PC-9 (cell line): ENCODE results near the gene TMEM42. TPM values are rescaled to one million over a fixed set of nuclear protein-coding genes. Genes with fewer than 3 reads are reported as not detected.

ENCODE experiments used
- BruUV-seq: library from RNA; stranded (reverse); fragments of 400-500 nt; replicated peaks from 2 replicates; lab custom pipeline; 2021; lab: Mats Ljungman, UMichigan
- CTCF ChIA-PET: fragments of 300-600 bp; sonication (Branson Sonifier 250); formaldehyde crosslinking; loops from one replicate; lab custom pipeline; 2022; ENCODE audit warnings: antibody characterized with exemption; lab: Charles Lee
- POLR2A ChIA-PET: fragments of 300-600 bp; sonication (Branson Sonifier 250); formaldehyde crosslinking; loops from one replicate; lab custom pipeline; 2022; ENCODE audit warnings: antibody characterized with exemption; ENCODE audit not compliant: unreplicated experiment; lab: Charles Lee
- DNase-seq, 2 experiments: peaks; one replicate each; pipeline versions ENCODE4 v3.0.0 to v3.0.0-alpha.2; 2015 to 2022; ENCODE audit warnings: mixed read lengths in 1 of 2
- H2AFZ ChIP-seq: fragments of 200-600 bp; sonication (generic); 2 replicates; pipeline ENCODE4 v1.8.1; 2017; ENCODE audit warnings: antibody characterized with exemption
- H3F3A ChIP-seq: fragments of 200-600 bp; sonication (generic); 2 replicates; pipeline ENCODE4 v1.8.1; 2017; ENCODE audit warnings: antibody characterized with exemption, mild to moderate bottlenecking, low read depth; ENCODE audit not compliant: insufficient read depth
- H3K27ac ChIP-seq: fragments of 200-600 bp; sonication (generic); 2 replicates; pipeline ENCODE4 v1.6.1; 2016; ENCODE audit warnings: mixed run types
- H3K27me3 ChIP-seq: fragments of 200-600 bp; sonication (generic); 2 replicates; pipeline ENCODE4 v1.6.1; 2016; ENCODE audit warnings: low read depth, mixed run types; ENCODE audit not compliant: insufficient read depth
- H3K36me3 ChIP-seq: fragments of 200-600 bp; sonication (generic); 2 replicates; pipeline ENCODE4 v1.6.1; 2016; ENCODE audit warnings: low read depth, mixed run types
- H3K4me1 ChIP-seq: fragments of 200-600 bp; sonication (generic); replicated peaks from 2 replicates; pipeline ENCODE4 v1.6.1; 2016; ENCODE audit warnings: mixed run types; ENCODE audit not compliant: insufficient read depth
- H3K4me2 ChIP-seq: fragments of 200-600 bp; sonication (generic); 2 replicates; pipeline ENCODE4 v1.6.1; 2017; ENCODE audit warnings: mixed run types
- H3K4me3 ChIP-seq: fragments of 200-600 bp; sonication (generic); 2 replicates; pipeline ENCODE4 v1.6.1; 2016; ENCODE audit warnings: mixed run types
- H3K79me2 ChIP-seq: fragments of 200-600 bp; sonication (generic); 2 replicates; pipeline ENCODE4 v1.6.1; 2017; ENCODE audit warnings: low read depth, mixed run types
- H3K9me2 ChIP-seq: fragments of 200-600 bp; sonication (generic); 2 replicates; pipeline ENCODE4 v1.8.1; 2017; ENCODE audit warnings: mild to moderate bottlenecking; ENCODE audit not compliant: insufficient read depth
- H3K9me3 ChIP-seq: fragments of 200-600 bp; sonication (generic); 2 replicates; pipeline ENCODE4 v1.8.1; 2016; ENCODE audit warnings: low read depth; ENCODE audit not compliant: insufficient read depth
- H4K20me1 ChIP-seq: fragments of 200-600 bp; sonication (generic); 2 replicates; pipeline ENCODE4 v1.8.1; 2017; ENCODE audit not compliant: insufficient read depth
- EZH2 ChIP-seq: fragments of 200-600 bp; sonication (generic); IDR thresholded peaks from 2 replicates; pipeline ENCODE4 v1.8.0; 2017; ENCODE audit warnings: antibody characterized with exemption, low read depth
- intact Hi-C: fragments of 100-400 bp; cut with micrococcal nuclease; formaldehyde crosslinking; loops from one replicate; pipeline ENCODE4 v1.10.0; 2022; ENCODE audit not compliant: unreplicated experiment
- total RNA-seq: library from RNA; stranded (reverse); gene quantifications from 2 replicates; pipeline ENCODE4 v1.2.3, GENCODE V29; 2021
- TF ChIP-seq, protein P1 (sequence below): fragments of 200-600 bp; sonication (generic); conservative IDR thresholded peaks from 2 replicates; pipeline ENCODE4 v1.6.1; 2017; ENCODE audit warnings: mixed run types, antibody characterized with exemption, mild to moderate bottlenecking, moderate library complexity

The TMEM42 gene
- total RNA-seq, 1 experiment from 2014 or later = 18.2 TPM

DNA sequence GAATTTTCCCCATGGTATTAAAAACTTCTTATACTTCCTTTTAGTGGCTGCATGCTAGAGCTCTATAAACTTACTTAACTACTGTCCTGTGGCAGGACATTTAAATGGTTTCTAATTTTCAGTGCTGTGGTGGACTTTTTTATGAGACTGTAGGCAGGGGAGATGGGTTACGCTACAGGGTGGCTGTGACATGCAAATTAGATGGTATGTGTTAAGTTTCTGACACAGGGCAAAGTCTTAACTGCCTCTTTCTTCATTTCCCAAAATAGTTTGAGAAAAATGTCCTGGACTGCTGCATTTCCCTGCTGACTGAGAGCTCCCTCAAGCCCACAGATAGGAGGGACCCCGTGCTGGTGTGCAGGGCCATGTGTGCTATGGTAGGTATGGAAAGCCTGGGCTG lies 34.7 kb downstream of the TMEM42 start:
- Histone ChIP-seq H3F3A (no peaks in the 10 kb centered on the region), H3K4me2 (no peak overlapping the region), H3K36me3 (no peaks in the 10 kb centered on the region), H2AFZ (no peak overlapping the region), H3K79me2 (no peaks in the 10 kb centered on the region), H3K4me1 (peaks cover 9% of the 10 kb centered on the region; the same call in 1 of the 2 replicates), H3K9me3 (no peaks in the 10 kb centered on the region), H3K9me2 (no peaks in the 10 kb centered on the region), H3K27me3 (no peaks in the 10 kb centered on the region), H3K4me3 (no peak overlapping the region), H3K27ac (no peak overlapping the region), H4K20me1 (no peaks in the 10 kb centered on the region)
- intact Hi-C loops = no loop called here
- TF ChIP-seq, protein P1, sequence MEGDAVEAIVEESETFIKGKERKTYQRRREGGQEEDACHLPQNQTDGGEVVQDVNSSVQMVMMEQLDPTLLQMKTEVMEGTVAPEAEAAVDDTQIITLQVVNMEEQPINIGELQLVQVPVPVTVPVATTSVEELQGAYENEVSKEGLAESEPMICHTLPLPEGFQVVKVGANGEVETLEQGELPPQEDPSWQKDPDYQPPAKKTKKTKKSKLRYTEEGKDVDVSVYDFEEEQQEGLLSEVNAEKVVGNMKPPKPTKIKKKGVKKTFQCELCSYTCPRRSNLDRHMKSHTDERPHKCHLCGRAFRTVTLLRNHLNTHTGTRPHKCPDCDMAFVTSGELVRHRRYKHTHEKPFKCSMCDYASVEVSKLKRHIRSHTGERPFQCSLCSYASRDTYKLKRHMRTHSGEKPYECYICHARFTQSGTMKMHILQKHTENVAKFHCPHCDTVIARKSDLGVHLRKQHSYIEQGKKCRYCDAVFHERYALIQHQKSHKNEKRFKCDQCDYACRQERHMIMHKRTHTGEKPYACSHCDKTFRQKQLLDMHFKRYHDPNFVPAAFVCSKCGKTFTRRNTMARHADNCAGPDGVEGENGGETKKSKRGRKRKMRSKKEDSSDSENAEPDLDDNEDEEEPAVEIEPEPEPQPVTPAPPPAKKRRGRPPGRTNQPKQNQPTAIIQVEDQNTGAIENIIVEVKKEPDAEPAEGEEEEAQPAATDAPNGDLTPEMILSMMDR = no peak
- no peak for TF ChIP-seq EZH2
- ChIA-PET CTCF (no interaction called here), POLR2A (no interaction called here)
- BruUV-seq = no TSS peak
- no peak for DNase-seq

DNA sequence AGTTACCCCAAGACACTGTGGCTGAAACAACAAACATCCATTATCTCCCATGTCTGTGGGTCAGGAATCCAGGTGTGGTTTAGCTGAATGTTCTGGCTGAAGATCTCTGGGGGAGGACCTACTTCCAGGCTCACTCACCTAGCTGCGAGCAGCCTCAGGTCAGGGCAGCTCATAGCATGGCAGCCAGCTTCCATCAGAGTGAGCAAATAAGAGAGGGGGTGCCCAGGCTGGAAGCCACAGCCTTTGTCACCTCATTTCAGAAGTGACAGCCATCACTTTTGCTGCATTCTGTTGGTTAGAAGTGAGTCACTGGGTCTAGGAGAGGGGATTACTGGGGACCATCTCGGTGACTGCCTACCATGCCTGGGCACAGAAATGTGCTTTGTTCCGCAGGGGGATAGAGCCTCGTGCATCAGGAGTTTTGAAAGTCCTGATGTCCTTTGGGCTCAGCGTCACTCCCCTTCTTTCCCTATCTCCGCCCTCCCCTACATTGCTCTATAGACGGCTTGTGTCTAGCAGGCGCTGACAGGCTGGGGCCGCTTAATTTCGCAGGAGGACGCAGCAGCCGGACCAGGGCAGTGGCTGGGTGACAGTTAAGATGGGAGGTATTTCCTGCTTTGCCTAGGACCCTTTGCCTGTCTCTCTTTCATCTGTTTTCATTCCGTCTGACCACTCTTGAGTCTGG lies 38.1 kb downstream of the TMEM42 start:
- no peak overlapping the region for H3K27ac ChIP-seq
- POLR2A ChIA-PET = no interaction called here
- intact Hi-C loops = no loop called here

GRCh38 chr3:44902628-44903027 lies 40.9 kb downstream of the TMEM42 start:
- CTCF ChIA-PET = no interaction called here
- TF ChIP-seq, protein P1 = no peak
- no peak for TF ChIP-seq EZH2
- Histone ChIP-seq H3K4me1 (no peaks in the 10 kb centered on the region), H4K20me1 (no peaks in the 10 kb centered on the region), H3F3A (no peaks in the 10 kb centered on the region), H3K27me3 (no peaks in the 10 kb centered on the region), H3K79me2 (no peaks in the 10 kb centered on the region), H3K4me2 (no peak overlapping the region), H2AFZ (no peak overlapping the region), H3K9me2 (no peaks in the 10 kb centered on the region), H3K9me3 (no peaks in the 10 kb centered on the region), H3K4me3 (no peak overlapping the region), H3K36me3 (no peaks in the 10 kb centered on the region), H3K27ac (no peak overlapping the region)
- POLR2A ChIA-PET = interaction anchor here (0.6 kb wide), 1 partner anchor 972 kb away, joined by 4 read pairs; no protein-coding TSS in a partner anchor
- BruUV-seq = no TSS peak
- intact Hi-C loops = no loop called here
- no peak for DNase-seq

More for the DNA sequence above, 38.1 kb downstream of the TMEM42 start:
- H3K4me1 ChIP-seq = no peaks in the 10 kb centered on the region
- H3K4me2 ChIP-seq = no peak overlapping the region
- no peak for TF ChIP-seq EZH2
- TF ChIP-seq, protein P1 = no peak
- H4K20me1 ChIP-seq = no peaks in the 10 kb centered on the region
- CTCF ChIA-PET = no interaction called here
- BruUV-seq = no TSS peak
- H3K36me3 ChIP-seq = no peaks in the 10 kb centered on the region
- H3K9me2 ChIP-seq = no peaks in the 10 kb centered on the region
- no peak overlapping the region for H3K4me3 ChIP-seq
- no peaks in the 10 kb centered on the region for H3K79me2 ChIP-seq
- H3K27me3 ChIP-seq = no peaks in the 10 kb centered on the region
- no peak overlapping the region for H2AFZ ChIP-seq
- no peaks in the 10 kb centered on the region for H3F3A ChIP-seq
- no peak for DNase-seq
- no peaks in the 10 kb centered on the region for H3K9me3 ChIP-seq
